Gastrocnemius medialis (tissue), 4 donors: ENCODE data around the gene BRAF. TPM values are rescaled to one million over a fixed set of nuclear protein-coding genes. Genes with fewer than 3 reads are reported as not detected.

ENCODE experiments used
- ATAC-seq, 2 donors: fragments of 150-250 bp; one replicate each; pipeline ENCODE4 v1.9.1; 2016
- DNase-seq, 2 donors: peaks; one replicate each; pipeline ENCODE4 v3.0.0-alpha.2; 2019
- H3K27ac ChIP-seq, 4 donors: fragments of 200-600 bp; sonication (generic); 1 replicate in 1 of 4; 2 replicates in 3 of 4; pipeline ENCODE4 v1.5.1; 2016 to 2018; ENCODE audit warnings: mild to moderate bottlenecking in 2 of 4, moderate library complexity in 1 of 4
- H3K27me3 ChIP-seq, 3 donors: fragments of 200-600 bp; sonication (generic) in 2 of 3; 1 replicate in 1 of 3; 2 replicates in 2 of 3; pipeline versions ENCODE4 v1.5.1 to v1.6.0; 2016 to 2019; ENCODE audit warnings: mild to moderate bottlenecking in 1 of 3, moderate library complexity in 1 of 3
- H3K36me3 ChIP-seq, 2 donors: fragments of 200-600 bp; sonication (generic) in 1 of 2; one replicate each; pipeline ENCODE4 v1.5.1; 2017 to 2018
- H3K4me1 ChIP-seq, 2 donors: fragments of 200-600 bp; sonication (generic) in 1 of 2; one replicate each; pipeline ENCODE4 v1.5.1; 2016 to 2017; ENCODE audit warnings: mild to moderate bottlenecking in 2 of 2
- H3K4me3 ChIP-seq, 4 donors: fragments of 200-600 bp; sonication (generic) in 3 of 4; 1 replicate in 1 of 4; 2 replicates in 3 of 4; pipeline ENCODE4 v1.5.1; 2016 to 2019; ENCODE audit warnings: mild to moderate bottlenecking in 2 of 4
- H3K9me3 ChIP-seq, 3 donors: fragments of 200-600 bp; sonication (generic) in 2 of 3; 1 replicate in 1 of 3; 2 replicates in 2 of 3; pipeline ENCODE4 v1.5.1; 2016 to 2019
- CTCF ChIP-seq, 5 experiments: fragments of 450-650 bp in 3 of 5; fragments of 200-600 bp in 2 of 5; sonication (generic) in 2 of 5; IDR thresholded peaks in 4 of 5; conservative IDR thresholded peaks in 1 of 5; 1 replicate in 4 of 5; 2 replicates in 1 of 5; pipeline ENCODE4 v1.5.1; 2016 to 2019; ENCODE audit warnings: antibody characterized with exemption in 5 of 5, mild to moderate bottlenecking in 3 of 5, moderate library complexity in 3 of 5
- POLR2A ChIP-seq, 2 donors: fragments of 450-650 bp; IDR thresholded peaks; one replicate each; pipeline ENCODE4 v1.6.1; 2017; ENCODE audit warnings: antibody characterized with exemption in 2 of 2, mild to moderate bottlenecking in 2 of 2, moderate library complexity in 2 of 2
- in situ Hi-C, 4 donors: fragments of 200-750 bp; cut with MboI; loops; one replicate each; pipeline versions ENCODE4 v1.15.0 to v1.8.0; 2017; ENCODE audit warnings: low sequenced_read_pairs in 4 of 4
- intact Hi-C: fragments of 100-400 bp; cut with DNase I; formaldehyde crosslinking; loops from one replicate; pipeline ENCODE4 v1.15.1; 2023; ENCODE audit warnings: low total_unique reads
- total RNA-seq, 4 donors: library from RNA; depleted of rRNA; stranded (reverse); fragments of >200 nt; gene quantifications; one replicate each; pipeline versions ENCODE4 v1.1.0 to v1.2.3, GENCODE V29; 2016

BRAF gene
- total RNA-seq, 4 donors from 2014 or later, result 10.0 to 28.4 (median 19.2) TPM

GRCh38 chr7:140683657-140684056, 241.1 kb downstream of the BRAF start:
- intact Hi-C loops, result no loop called here
- peaks cover 0 to 31% of the 10 kb centered on the region in 2 donors for H3K36me3 ChIP-seq
- TF ChIP-seq POLR2A (IDR thresholded peaks at IDR 0.05) (no peak), CTCF (IDR thresholded peaks at IDR 0.05 in 4 of 5, conservative IDR thresholded peaks at IDR 0.05 in 1 of 5) (no peak)
- ATAC-seq, result no peak
- no peaks in the 10 kb centered on the region for H3K4me1 ChIP-seq
- H3K27ac ChIP-seq, result no peak overlapping the region
- H3K27me3 ChIP-seq, result no peaks in the 10 kb centered on the region
- no peak overlapping the region for H3K4me3 ChIP-seq
- no peaks in the 10 kb centered on the region for H3K9me3 ChIP-seq
- in situ Hi-C loops, result loop anchor here in 3 of 4 donors (25.0 kb wide), 1 partner anchor 329 kb away; the partner anchor contains the start of gene MRPS33 (in 3 of the 3)
- DNase-seq, result no peak

- in situ Hi-C loops (loop anchor here in 3 of 4 donors (25.0 kb wide), 1 partner anchor 331 kb away; the partner anchor contains the start of gene MRPS33 (in 3 of the 3)), intact Hi-C loops (no loop called here)
- ATAC-seq (no peak), DNase-seq (no peak)
- Histone ChIP-seq H3K9me3 (no peaks in the 10 kb centered on the region), H3K27ac (no peak overlapping the region), H3K4me1 (no peaks in the 10 kb centered on the region), H3K36me3 (peaks cover 0 to 31% of the 10 kb centered on the region in 2 donors), H3K4me3 (no peak overlapping the region), H3K27me3 (no peaks in the 10 kb centered on the region)
- TF ChIP-seq POLR2A (IDR thresholded peaks at IDR 0.05), result no peak
- TF ChIP-seq CTCF (IDR thresholded peaks at IDR 0.05 in 4 of 5, conservative IDR thresholded peaks at IDR 0.05 in 1 of 5), result no peak
These were observed 243.0 kb downstream of the BRAF start for GRCh38 chr7:140681766-140682165.

DNA sequence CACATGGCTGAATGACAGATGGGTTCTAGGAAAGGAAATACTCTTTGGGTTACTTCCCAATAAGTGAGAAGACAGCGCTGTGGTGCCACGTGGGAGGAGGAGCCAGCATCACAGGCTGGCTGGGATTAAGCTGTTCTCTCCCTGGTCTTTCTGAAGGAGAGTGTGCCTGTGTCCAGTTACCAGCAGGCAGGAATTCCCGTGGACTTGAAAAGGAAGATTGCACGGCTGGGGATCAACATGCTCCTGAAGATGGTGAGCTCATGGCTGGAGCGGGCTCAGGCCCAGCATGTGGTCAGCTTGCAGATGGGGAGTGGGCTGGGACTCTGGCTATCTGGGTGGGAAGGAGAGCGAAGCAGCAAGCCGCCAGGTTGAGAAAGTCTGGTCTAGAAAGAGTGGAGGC, 243.8 kb downstream of the BRAF start:
- Histone ChIP-seq H3K36me3 (peaks cover 0 to 31% of the 10 kb centered on the region in 2 donors), H3K4me3 (no peak overlapping the region)
- no peak for ATAC-seq

GRCh38 chr7:140679186-140679585, 245.5 kb downstream of the BRAF start:
- Histone ChIP-seq H3K36me3 (peaks cover 0 to 31% of the 10 kb centered on the region in 2 donors), H3K27ac (no peak overlapping the region), H3K4me1 (peaks cover 9 to 10% of the 10 kb centered on the region in 2 donors), H3K9me3 (no peaks in the 10 kb centered on the region), H3K4me3 (no peak overlapping the region), H3K27me3 (no peaks in the 10 kb centered on the region)
- TF ChIP-seq POLR2A (IDR thresholded peaks at IDR 0.05), result no peak
- TF ChIP-seq CTCF (IDR thresholded peaks at IDR 0.05 in 4 of 5, conservative IDR thresholded peaks at IDR 0.05 in 1 of 5), result no peak
- intact Hi-C loops, result loop anchor here (5.0 to 10.0 kb wide), 3 partner anchors 133 to 856 kb away; partner anchors contain the start of gene MRPS33
- ATAC-seq (no peak), DNase-seq (no peak)
- in situ Hi-C loops, result loop anchor here in 3 of 4 donors (25.0 kb wide), 1 partner anchor 333 kb away; the partner anchor contains the start of gene MRPS33 (in 3 of the 3)

More for the DNA sequence above, 243.8 kb downstream of the BRAF start:
- in situ Hi-C loops (loop anchor here in 3 of 4 donors (25.0 kb wide), 1 partner anchor 331 kb away; the partner anchor contains the start of gene MRPS33 (in 3 of the 3)), intact Hi-C loops (no loop called here)
- no peak overlapping the region for H3K27ac ChIP-seq
- no peak for TF ChIP-seq CTCF (IDR thresholded peaks at IDR 0.05 in 4 of 5, conservative IDR thresholded peaks at IDR 0.05 in 1 of 5)
- no peak for DNase-seq
- no peaks in the 10 kb centered on the region for H3K4me1 ChIP-seq
- H3K9me3 ChIP-seq, result no peaks in the 10 kb centered on the region
- H3K27me3 ChIP-seq, result no peaks in the 10 kb centered on the region
